GM21825 (cell line): ENCODE results near the gene ZNF575.
A peak's percentile ranks its signal among the peaks of the same experiment; 100 is the strongest.

Source experiments
- ATAC-seq: cut with Tn5 transposase; IDR thresholded peaks from one replicate; pipeline ENCODE4 v1.9.1; 2021; ENCODE audit warnings: mild to moderate bottlenecking, moderate library complexity; ENCODE audit not compliant: unreplicated experiment

The ZNF575 gene

GRCh38 chr19:43532962-43533545 is at the start of gene ZNF575:
TSS of gene ZNF575 (plus strand) at chr19:43533188. CDS start at chr19:43534423, 1,235 bp downstream.
- ATAC-seq: peak; percentile 47

- ATAC-seq: no peak
Measured at GRCh38 chr19:43483281-43483680, 49.7 kb upstream of the ZNF575 start.

GRCh38 chr19:43485951-43486350 is 47.0 kb upstream of the ZNF575 start:
- no peak for ATAC-seq

- ATAC-seq: no peak
Measured at GRCh38 chr19:43486412-43486811, 46.6 kb upstream of the ZNF575 start.

- no peak for ATAC-seq
Measured at GRCh38 chr19:43488179-43488578, 44.8 kb upstream of the ZNF575 start.

GRCh38 chr19:43489310-43489709 is 43.7 kb upstream of the ZNF575 start:
- ATAC-seq: no peak

- no peak for ATAC-seq
Measured at GRCh38 chr19:43489979-43490599, 42.9 kb upstream of the ZNF575 start.

- no peak for ATAC-seq
Measured at GRCh38 chr19:43490759-43491158, 42.2 kb upstream of the ZNF575 start.

GRCh38 chr19:43495082-43495481 is 37.9 kb upstream of the ZNF575 start:
- no peak for ATAC-seq

- ATAC-seq: no peak
Measured at GRCh38 chr19:43496960-43497359, 36.0 kb upstream of the ZNF575 start.

- ATAC-seq: no peak
Measured at GRCh38 chr19:43498233-43498842, 34.6 kb upstream of the ZNF575 start.

- no peak for ATAC-seq
Measured at GRCh38 chr19:43499042-43499441, 33.9 kb upstream of the ZNF575 start.

- no peak for ATAC-seq
Measured at GRCh38 chr19:43501661-43502418, 31.1 kb upstream of the ZNF575 start.

- ATAC-seq: no peak
Measured at GRCh38 chr19:43502419-43502976, 30.5 kb upstream of the ZNF575 start.

- ATAC-seq: peak; percentile 83
Measured at GRCh38 chr19:43503501-43504425, 29.2 kb upstream of the ZNF575 start.

- peak; percentile 21 for ATAC-seq
Measured at GRCh38 chr19:43504426-43505185, 28.4 kb upstream of the ZNF575 start, which contains the start of gene PHLDB3. TSS of gene PHLDB3 (minus strand) at chr19:43504746. CDS start at chr19:43504118, 628 bp downstream.

- ATAC-seq: no peak
Measured at GRCh38 chr19:43505186-43505456, 27.9 kb upstream of the ZNF575 start.

- ATAC-seq: no peak
Measured at GRCh38 chr19:43505941-43506340, 27.0 kb upstream of the ZNF575 start.

GRCh38 chr19:43506629-43507028 is 26.4 kb upstream of the ZNF575 start:
- ATAC-seq: no peak

- no peak for ATAC-seq
Measured at GRCh38 chr19:43507880-43508279, 25.1 kb upstream of the ZNF575 start.
